H1 (cell line): ENCODE data around the gene C16orf54. TPM values are rescaled to one million over a fixed set of nuclear protein-coding genes. Genes with fewer than 3 reads are reported as not detected.
"Not testable (repeated sequence)": the region's sequence is repeated elsewhere in the genome, so short reads cannot be mapped to it uniquely, and the experiment has no call there.

Experiments
- CTCF ChIA-PET: fragments of 300-600 bp; sonication (Branson Sonifier 250); formaldehyde crosslinking; loops from one replicate; lab custom pipeline; 2021; ENCODE audit not compliant: partially characterized antibody; lab: Charles Lee
- POLR2A ChIA-PET: fragments of 300-600 bp; sonication (Branson Sonifier 250); formaldehyde crosslinking; loops from one replicate; lab custom pipeline; 2021; ENCODE audit warnings: inconsistent platforms; ENCODE audit not compliant: partially characterized antibody; lab: Charles Lee
- DNase-seq, 2 experiments: peaks; one replicate each; pipeline versions ENCODE4 v3.0.0 to v3.0.0-alpha.2; 2010 to 2022; ENCODE audit warnings: low spot score in 2 of 2, low read depth in 1 of 2, mixed read lengths in 1 of 2
- FAIRE-seq: peaks from 2 replicates; lab custom pipeline; 2011; peaks lifted over from hg19 to GRCh38; lab: Jason Lieb, UNC
- H2AFZ ChIP-seq: 2 replicates; pipeline ENCODE4 v1.8.1; 2012; ENCODE audit warnings: low read length, inconsistent platforms
- H2AK5ac ChIP-seq: 2 replicates; pipeline ENCODE4 v1.6.1; 2013; ENCODE audit warnings: low read depth, low read length
- H2BK120ac ChIP-seq: replicated peaks from 2 replicates; pipeline ENCODE3; 2013; ENCODE audit warnings: low read depth, low read length, inconsistent platforms
- H2BK12ac ChIP-seq: 2 replicates; pipeline ENCODE4 v1.6.1; 2013; ENCODE audit warnings: low read depth, low read length
- H2BK15ac ChIP-seq: 2 replicates; pipeline ENCODE4 v1.6.1; 2013; ENCODE audit warnings: low read length
- H2BK20ac ChIP-seq: 2 replicates; pipeline ENCODE4 v1.6.1; 2013; ENCODE audit warnings: low read length
- H2BK5ac ChIP-seq: 2 replicates; pipeline ENCODE4 v1.6.1; 2013; ENCODE audit warnings: low read depth, low read length
- H3K14ac ChIP-seq: 2 replicates; pipeline ENCODE4 v1.6.1; 2013; ENCODE audit warnings: inconsistent platforms; ENCODE audit not compliant: insufficient read length
- H3K18ac ChIP-seq: 2 replicates; pipeline ENCODE4 v1.6.1; 2013; ENCODE audit warnings: low read length; ENCODE audit errors: extremely low read depth
- H3K23ac ChIP-seq: 2 replicates; pipeline ENCODE4 v1.6.1; 2013; ENCODE audit warnings: inconsistent platforms; ENCODE audit not compliant: insufficient read length
- H3K23me2 ChIP-seq: 2 replicates; pipeline ENCODE4 v1.6.1; 2013; ENCODE audit warnings: low read depth, low read length
- H3K27ac ChIP-seq: 2 replicates; pipeline ENCODE4 v1.6.1; 2011; ENCODE audit warnings: low read depth, low read length, inconsistent platforms
- H3K27me3 ChIP-seq, 4 experiments: replicated peaks in 1 of 4; 1 replicate in 1 of 4; 2 replicates in 3 of 4; pipeline versions ENCODE4 v1.6.1 to v1.8.1; 2011 to 2013; ENCODE audit warnings: low read length in 3 of 4, mild to moderate bottlenecking in 3 of 4, inconsistent platforms in 2 of 4, mixed read lengths in 2 of 4, moderate library complexity in 1 of 4; ENCODE audit not compliant: control insufficient read depth in 3 of 4, insufficient read depth in 3 of 4; ENCODE audit errors: extremely low read depth in 1 of 4
- H3K36me3 ChIP-seq, 4 experiments: 2 replicates each; pipeline versions ENCODE4 v1.6.1 to v1.8.1; 2011 to 2013; ENCODE audit warnings: mild to moderate bottlenecking in 4 of 4, low read length in 3 of 4, moderate library complexity in 2 of 4, control low read depth in 1 of 4, inconsistent platforms in 1 of 4; ENCODE audit not compliant: insufficient read depth in 4 of 4, control insufficient read depth in 2 of 4
- H3K4ac ChIP-seq: replicated peaks from 2 replicates; pipeline ENCODE3; 2013; ENCODE audit warnings: low read length, low read depth, mixed read lengths, inconsistent platforms; ENCODE audit not compliant: insufficient read length
- H3K4me1 ChIP-seq, 4 experiments: replicated peaks in 1 of 4; 1 replicate in 1 of 4; 2 replicates in 3 of 4; pipeline versions ENCODE4 v1.6.1 to v1.8.1; 2011 to 2013; ENCODE audit warnings: low read length in 3 of 4, inconsistent platforms in 2 of 4, mixed read lengths in 1 of 4; ENCODE audit not compliant: insufficient read depth in 4 of 4, control insufficient read depth in 3 of 4
- H3K4me2 ChIP-seq, 2 experiments: 2 replicates each; pipeline versions ENCODE4 v1.6.1 to v1.8.1; 2011 to 2013; ENCODE audit warnings: low read depth in 2 of 2, low read length in 2 of 2, control low read depth in 1 of 2, inconsistent platforms in 1 of 2, mild to moderate bottlenecking in 1 of 2; ENCODE audit not compliant: insufficient read depth in 1 of 2
- H3K4me3 ChIP-seq, 4 experiments: fragments of 200-600, 300-600 bp in 1 of 4; sonication (generic), shearing (Covaris generic), sonication (Bioruptor Twin) in 1 of 4; 2 replicates each; pipeline versions ENCODE4 v1.5.1 to v1.8.1; 2011 to 2016; ENCODE audit warnings: low read length in 4 of 4, low read depth in 3 of 4, control low read depth in 2 of 4, inconsistent platforms in 2 of 4, mild to moderate bottlenecking in 2 of 4, mixed read lengths in 1 of 4, moderate library complexity in 1 of 4; ENCODE audit not compliant: insufficient read depth in 2 of 4; ENCODE audit errors: extremely low read depth in 1 of 4
- H3K56ac ChIP-seq: replicated peaks from 2 replicates; pipeline ENCODE3; 2013; ENCODE audit warnings: low read depth, mild to moderate bottlenecking, mixed read lengths, low read length, inconsistent platforms; ENCODE audit not compliant: insufficient read length
- H3K79me1 ChIP-seq: 2 replicates; pipeline ENCODE4 v1.6.1; 2013; ENCODE audit warnings: low read depth, low read length, control low read depth
- H3K79me2 ChIP-seq, 2 experiments: 2 replicates each; pipeline versions ENCODE4 v1.6.1 to v1.8.1; 2012 to 2013; ENCODE audit warnings: low read length in 2 of 2, mild to moderate bottlenecking in 2 of 2, inconsistent platforms in 1 of 2; ENCODE audit not compliant: insufficient read depth in 2 of 2, control insufficient read depth in 1 of 2
- H3K9ac ChIP-seq, 4 experiments: replicated peaks in 1 of 4; 1 replicate in 1 of 4; 2 replicates in 3 of 4; pipeline versions ENCODE4 v1.6.1 to v1.8.1; 2011 to 2013; ENCODE audit warnings: low read depth in 3 of 4, low read length in 3 of 4, control low read depth in 2 of 4, mild to moderate bottlenecking in 2 of 4, moderate library complexity in 2 of 4, inconsistent platforms in 1 of 4; ENCODE audit errors: extremely low read depth in 1 of 4
- H3K9me3 ChIP-seq, 2 experiments: 2 replicates each; pipeline versions ENCODE4 v1.6.1 to v1.8.1; 2012 to 2013; ENCODE audit warnings: mild to moderate bottlenecking in 2 of 2, moderate library complexity in 2 of 2, control low read depth in 1 of 2, inconsistent platforms in 1 of 2, low read depth in 1 of 2, low read length in 1 of 2, mixed read lengths in 1 of 2; ENCODE audit not compliant: insufficient read depth in 2 of 2
- H4K20me1 ChIP-seq, 2 experiments: replicated peaks in 1 of 2; 2 replicates each; pipeline versions ENCODE3 to v1.8.1; 2011 to 2013; ENCODE audit warnings: inconsistent platforms in 2 of 2, low read length in 2 of 2, mild to moderate bottlenecking in 1 of 2; ENCODE audit not compliant: insufficient read depth in 2 of 2, control insufficient read depth in 1 of 2
- H4K5ac ChIP-seq: 2 replicates; pipeline ENCODE4 v1.6.1; 2013; ENCODE audit warnings: low read length, low read depth, mixed read lengths, inconsistent platforms; ENCODE audit not compliant: insufficient read length
- H4K8ac ChIP-seq: 2 replicates; pipeline ENCODE4 v1.8.0; 2013; ENCODE audit warnings: mild to moderate bottlenecking, moderate library complexity, low read length, inconsistent platforms; ENCODE audit not compliant: insufficient read depth; ENCODE audit errors: extremely low read depth
- H4K91ac ChIP-seq: replicated peaks from 2 replicates; pipeline ENCODE3; 2013; ENCODE audit warnings: low read length, mixed read lengths, inconsistent platforms; ENCODE audit not compliant: insufficient read length
- WGBS, 2 experiments: shearing (Covaris generic) in 1 of 2; methylation state at CpG; one replicate each; pipeline versions ENCODE4 v1.1.6 to v1.1.7; 2013 to 2015; ENCODE audit warnings: low lambda C conversion rate in 2 of 2, mixed read lengths in 2 of 2, inconsistent platforms in 1 of 2, low coverage in 1 of 2, missing lambda C conversion rate in 1 of 2; ENCODE audit not compliant: insufficient replicate concordance in 2 of 2, insufficient coverage in 1 of 2, insufficient read length in 1 of 2; ENCODE audit errors: extremely low coverage in 1 of 2, missing lambda C conversion rate in 1 of 2; 5-methylcytosine and 5-hydroxymethylcytosine counted together
- polyA plus RNA-seq, 7 experiments: library from polyadenylated mRNA; depleted of rRNA in 3 of 7; stranded (reverse) in 5 of 7; unstranded in 2 of 7; fragments of >200 nt in 5 of 7; fragments of 200-250 nt in 2 of 7; gene quantifications; 1 replicate in 5 of 7; 2 replicates in 1 of 7; 4 replicates in 1 of 7; pipeline versions ENCODE4 v1.2.1 to v1.2.3, GENCODE V29; 2011 to 2013; ENCODE audit warnings: missing spikeins in 2 of 7, mixed read lengths in 2 of 7
- total RNA-seq: library from RNA; stranded (reverse); fragmentation: NEBNext Ultra II Directional; extraction: Animal tissue kit (Norgen Biotek cat#: 25700); gene quantifications from 2 replicates; pipeline ENCODE4 v1.2.1, GENCODE V29; 2021

Gene C16orf54
- total and polyA plus RNA-seq, 2 of the 8 experiments (the other 6 are each of a cell fraction or from before 2014, with no cell fraction given), result not detected

DNA sequence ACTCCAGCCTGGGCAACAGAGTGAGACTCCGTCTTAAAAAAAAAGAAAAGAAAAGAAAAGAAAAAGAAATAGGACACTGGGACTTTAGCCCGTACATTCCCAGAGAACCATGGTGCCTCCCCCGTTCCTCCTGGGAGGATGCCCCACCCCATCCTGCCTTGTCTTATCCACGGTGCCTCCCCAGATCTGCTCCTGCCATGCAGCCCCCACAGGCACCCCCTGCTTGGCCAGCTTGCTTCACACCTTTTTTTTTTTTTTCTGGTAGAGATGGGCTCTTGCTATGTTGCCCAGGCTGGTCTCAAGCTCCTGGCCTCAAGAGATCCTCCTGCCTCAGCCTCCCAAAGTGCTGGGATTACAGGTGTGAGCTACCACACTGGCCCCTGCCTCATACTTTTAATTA is 728 bp upstream of the C16orf54 start:
- H3K56ac ChIP-seq, H3K27ac ChIP-seq, H3K4me2 ChIP-seq, DNase-seq, FAIRE-seq, H3K4ac ChIP-seq, H3K79me1 ChIP-seq, H3K23ac ChIP-seq, H3K36me3 ChIP-seq, H2AFZ ChIP-seq, H2BK15ac ChIP-seq, H3K9me3 ChIP-seq, H3K4me1 ChIP-seq, H3K23me2 ChIP-seq, H3K14ac ChIP-seq, H2BK5ac ChIP-seq, H2BK12ac ChIP-seq, H4K20me1 ChIP-seq, H3K18ac ChIP-seq, H4K5ac ChIP-seq, H2AK5ac ChIP-seq, H3K4me3 ChIP-seq, H4K8ac ChIP-seq, H2BK120ac ChIP-seq, H3K79me2 ChIP-seq, H2BK20ac ChIP-seq, H4K91ac ChIP-seq, H3K27me3 ChIP-seq, H3K9ac ChIP-seq: not testable (repeated sequence)
- POLR2A ChIA-PET, result interaction anchor here (0.8 to 3.2 kb wide), 7 partner anchors 10 to 43 kb away, joined by 3 to 12 read pairs (median 5); no protein-coding TSS in a partner anchor
- CTCF ChIA-PET, result interaction anchor here (1.7 kb wide), 1 partner anchor 55 kb away, joined by 3 read pairs; no protein-coding TSS in a partner anchor
- WGBS, 2 experiments, result 96% methylated on average over 3 of the region's 4 CpGs; no CpG with 5 or more reads in 1 of the 2 experiments
